HG02981 (cell line): ENCODE data around the gene IGF2BP3.

Source experiments
- ATAC-seq: cut with Tn5 transposase; IDR thresholded peaks from one replicate; pipeline ENCODE4 v1.9.1; 2021; ENCODE audit warnings: mild to moderate bottlenecking, moderate library complexity; ENCODE audit not compliant: unreplicated experiment

IGF2BP3 gene

GRCh38 chr7:23272275-23272674 is 198.0 kb downstream of the IGF2BP3 start:
- no peak for ATAC-seq

GRCh38 chr7:23268746-23269145 is 201.5 kb downstream of the IGF2BP3 start:
- no peak for ATAC-seq

GRCh38 chr7:23268167-23268566 is 202.1 kb downstream of the IGF2BP3 start:
- no peak for ATAC-seq

GRCh38 chr7:23267357-23267756 is 202.9 kb downstream of the IGF2BP3 start:
- ATAC-seq = no peak

GRCh38 chr7:23266918-23267317 is 203.4 kb downstream of the IGF2BP3 start:
- ATAC-seq = no peak

GRCh38 chr7:23264916-23265458 is 205.3 kb downstream of the IGF2BP3 start:
- ATAC-seq = no peak

GRCh38 chr7:23261843-23262452 is 208.3 kb downstream of the IGF2BP3 start:
- ATAC-seq = peak; percentile 84

GRCh38 chr7:23260371-23260770 is 209.9 kb downstream of the IGF2BP3 start:
- no peak for ATAC-seq
